ENCODE data around the gene ZSWIM9. TPM values are rescaled to one million over a fixed set of nuclear protein-coding genes. Genes with fewer than 3 reads are reported as not detected.

ZSWIM9 gene
- total and polyA plus RNA-seq, 4 donors = 0.25 to 2.5 (median 1.6) TPM

- no peak for DNase-seq (ENCODE audit: low spot score)
- WGBS = 82% methylated on average over 13 of the region's 13 CpGs
- no peaks in the 10 kb centered on the region for H3K27me3 ChIP-seq (ENCODE audit: control insufficient read depth in 4 of 4, insufficient read depth in 4 of 4, low read length in 3 of 4)
- no peak overlapping the region for H3K27ac ChIP-seq (ENCODE audit: low read depth in 1 of 2, low read length in 2 of 2)
- H3K4me3 ChIP-seq (ENCODE audit: low read depth in 1 of 3, low read length in 3 of 3) = no peak overlapping the region
- H3K9ac ChIP-seq (ENCODE audit: low read depth in 1 of 2, low read length in 2 of 2) = no peak overlapping the region
- TF ChIP-seq JUND (IDR thresholded peaks at IDR 0.05) = no peak
- TF ChIP-seq CTCF (IDR thresholded peaks at IDR 0.05; ENCODE audit: low read depth, low read length, missing input control) = peak; percentile 2
- peaks cover 0 to 2% (median 0%) of the 10 kb centered on the region in 4 donors for H3K36me3 ChIP-seq (ENCODE audit: control insufficient read depth in 4 of 4, insufficient read depth in 3 of 4, low read depth in 1 of 4, low read length in 3 of 4)
- no peaks in the 10 kb centered on the region for H3K4me1 ChIP-seq (ENCODE audit: control insufficient read depth in 4 of 4, insufficient read depth in 4 of 4, low read length in 3 of 4)
- no peaks in the 10 kb centered on the region for H3K9me3 ChIP-seq (ENCODE audit: control insufficient read depth in 4 of 4, low read length in 3 of 4)
These were observed 19.9 kb downstream of the ZSWIM9 start for GRCh38 chr19:48190288-48190884.

GRCh38 chr19:48190885-48191284, 20.4 kb downstream of the ZSWIM9 start:
- Histone ChIP-seq H3K27me3 (ENCODE audit: control insufficient read depth in 4 of 4, insufficient read depth in 4 of 4, low read length in 3 of 4) (no peaks in the 10 kb centered on the region), H3K4me1 (ENCODE audit: control insufficient read depth in 4 of 4, insufficient read depth in 4 of 4, low read length in 3 of 4) (no peaks in the 10 kb centered on the region), H3K36me3 (ENCODE audit: control insufficient read depth in 4 of 4, insufficient read depth in 3 of 4, low read depth in 1 of 4, low read length in 3 of 4) (peaks cover 0 to 2% (median 0%) of the 10 kb centered on the region in 4 donors), H3K27ac (ENCODE audit: low read depth in 1 of 2, low read length in 2 of 2) (no peak overlapping the region), H3K9ac (ENCODE audit: low read depth in 1 of 2, low read length in 2 of 2) (no peak overlapping the region), H3K9me3 (ENCODE audit: control insufficient read depth in 4 of 4, low read length in 3 of 4) (no peaks in the 10 kb centered on the region), H3K4me3 (ENCODE audit: low read depth in 1 of 3, low read length in 3 of 3) (no peak overlapping the region)
- no peak for DNase-seq (ENCODE audit: low spot score)
- no peak for TF ChIP-seq REST (IDR thresholded peaks at IDR 0.05)
- TF ChIP-seq RXRA (IDR thresholded peaks at IDR 0.05) = no peak
- TF ChIP-seq JUND (IDR thresholded peaks at IDR 0.05) = no peak
- no peak for TF ChIP-seq CTCF (IDR thresholded peaks at IDR 0.05; ENCODE audit: low read depth, low read length, missing input control)
- TF ChIP-seq RAD21 (IDR thresholded peaks at IDR 0.05) = no peak
- no peak for TF ChIP-seq MAX (IDR thresholded peaks at IDR 0.05)
- TF ChIP-seq FOXA1 (IDR thresholded peaks at IDR 0.05) = no peak
- TF ChIP-seq ATF3 (IDR thresholded peaks at IDR 0.05) = no peak
- WGBS = 95% methylated on average over 3 of the region's 3 CpGs

Data from liver (tissue), 9 donors.